DND-41 (cell line): Measurements from ENCODE around the gene RHOV.

Experiments
- ATAC-seq: fragments of 200-7000 bp; cut with Tn5 transposase; 3 replicates; pipeline ENCODE4 v1.9.1; 2021; ENCODE audit warnings: low read depth; ENCODE audit not compliant: insufficient read depth
- DNase-seq: peaks from one replicate; pipeline ENCODE4 v3.0.0-alpha.2; 2020
- H2AFZ ChIP-seq: 2 replicates; pipeline ENCODE4 v1.6.0; 2012; ENCODE audit warnings: low read depth, low read length
- H3K27ac ChIP-seq: 2 replicates; pipeline ENCODE4 v1.5.1; 2012; ENCODE audit warnings: low read length, inconsistent platforms
- H3K27me3 ChIP-seq: fragments of 200-600 bp; sonication (generic); 2 replicates; pipeline ENCODE4 v1.6.0; 2012; ENCODE audit warnings: low read length, mild to moderate bottlenecking, inconsistent platforms; ENCODE audit not compliant: insufficient read depth, poor library complexity
- H3K36me3 ChIP-seq: 2 replicates; pipeline ENCODE4 v1.5.1; 2012; ENCODE audit warnings: low read length, inconsistent platforms; ENCODE audit not compliant: insufficient read depth
- H3K4me1 ChIP-seq: 2 replicates; pipeline ENCODE4 v1.5.1; 2012; ENCODE audit warnings: mild to moderate bottlenecking, low read length; ENCODE audit not compliant: insufficient read depth
- H3K4me2 ChIP-seq: 2 replicates; pipeline ENCODE4 v1.6.0; 2012; ENCODE audit warnings: mild to moderate bottlenecking, moderate library complexity, low read length, inconsistent platforms; ENCODE audit not compliant: insufficient read depth
- H3K4me3 ChIP-seq, 2 experiments: fragments of 200-600 bp in 1 of 2; shearing (Covaris generic) in 1 of 2; 2 replicates each; pipeline ENCODE4 v1.5.1; 2012 to 2016; ENCODE audit warnings: inconsistent platforms in 2 of 2, low read length in 2 of 2, mild to moderate bottlenecking in 2 of 2, low read depth in 1 of 2, moderate library complexity in 1 of 2
- H3K79me2 ChIP-seq: 2 replicates; pipeline ENCODE4 v1.6.0; 2012; ENCODE audit warnings: low read length, inconsistent platforms; ENCODE audit not compliant: insufficient read depth
- H3K9ac ChIP-seq: 2 replicates; pipeline ENCODE4 v1.6.0; 2012; ENCODE audit warnings: low read depth, mild to moderate bottlenecking, inconsistent platforms, low read length, moderate library complexity
- H3K9me3 ChIP-seq: 2 replicates; pipeline ENCODE4 v1.5.1; 2012; ENCODE audit warnings: low read length, moderate library complexity, mild to moderate bottlenecking, inconsistent platforms; ENCODE audit not compliant: insufficient read depth, severe bottlenecking
- H4K20me1 ChIP-seq: 2 replicates; pipeline ENCODE4 v1.6.0; 2012; ENCODE audit warnings: low read length; ENCODE audit not compliant: insufficient read depth
- EZH2 ChIP-seq: IDR thresholded peaks from 3 replicates; pipeline ENCODE4 v1.6.1; 2012; ENCODE audit warnings: borderline replicate concordance, low read depth, mild to moderate bottlenecking, moderate library complexity, low read length, inconsistent platforms; ENCODE audit not compliant: severe bottlenecking
- TF ChIP-seq, protein P1 (sequence below): IDR thresholded peaks from 2 replicates; pipeline ENCODE4 v1.5.1; 2012; ENCODE audit warnings: borderline replicate concordance, low read length, moderate library complexity, mild to moderate bottlenecking; ENCODE audit not compliant: poor library complexity, severe bottlenecking; ENCODE audit errors: extremely low read depth

RHOV gene

DNA sequence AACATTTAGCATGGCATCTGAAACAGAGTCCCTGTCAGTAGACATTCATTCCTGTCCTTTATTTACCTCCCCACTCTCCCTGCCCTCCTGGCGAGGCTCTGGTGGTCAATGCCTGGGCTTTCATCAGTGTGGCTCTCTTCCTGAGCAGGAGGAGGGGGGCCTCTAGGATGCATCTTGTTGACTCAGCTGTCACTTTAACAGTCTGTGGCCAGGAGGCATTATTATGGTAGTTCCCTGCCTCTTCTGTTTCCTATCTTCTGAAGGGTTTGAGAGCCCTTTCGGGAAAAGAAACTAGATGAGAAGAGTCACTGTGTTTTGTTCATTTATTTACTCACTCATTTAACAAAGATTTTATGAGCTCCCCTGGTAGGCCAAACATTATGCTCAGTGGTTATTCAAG lies 43.1 kb downstream of the RHOV start:
- no peaks in the 10 kb centered on the region for H3K9me3 ChIP-seq
- no peak overlapping the region for H3K27ac ChIP-seq
- no peak overlapping the region for H3K4me2 ChIP-seq
- no peak for ATAC-seq
- H3K36me3 ChIP-seq, result no peaks in the 10 kb centered on the region
- H3K27me3 ChIP-seq, result no peaks in the 10 kb centered on the region
- TF ChIP-seq, protein P1, sequence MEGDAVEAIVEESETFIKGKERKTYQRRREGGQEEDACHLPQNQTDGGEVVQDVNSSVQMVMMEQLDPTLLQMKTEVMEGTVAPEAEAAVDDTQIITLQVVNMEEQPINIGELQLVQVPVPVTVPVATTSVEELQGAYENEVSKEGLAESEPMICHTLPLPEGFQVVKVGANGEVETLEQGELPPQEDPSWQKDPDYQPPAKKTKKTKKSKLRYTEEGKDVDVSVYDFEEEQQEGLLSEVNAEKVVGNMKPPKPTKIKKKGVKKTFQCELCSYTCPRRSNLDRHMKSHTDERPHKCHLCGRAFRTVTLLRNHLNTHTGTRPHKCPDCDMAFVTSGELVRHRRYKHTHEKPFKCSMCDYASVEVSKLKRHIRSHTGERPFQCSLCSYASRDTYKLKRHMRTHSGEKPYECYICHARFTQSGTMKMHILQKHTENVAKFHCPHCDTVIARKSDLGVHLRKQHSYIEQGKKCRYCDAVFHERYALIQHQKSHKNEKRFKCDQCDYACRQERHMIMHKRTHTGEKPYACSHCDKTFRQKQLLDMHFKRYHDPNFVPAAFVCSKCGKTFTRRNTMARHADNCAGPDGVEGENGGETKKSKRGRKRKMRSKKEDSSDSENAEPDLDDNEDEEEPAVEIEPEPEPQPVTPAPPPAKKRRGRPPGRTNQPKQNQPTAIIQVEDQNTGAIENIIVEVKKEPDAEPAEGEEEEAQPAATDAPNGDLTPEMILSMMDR, result no peak
- TF ChIP-seq EZH2, result no peak
- no peaks in the 10 kb centered on the region for H3K79me2 ChIP-seq
- DNase-seq, result no peak
- H3K4me1 ChIP-seq, result no peaks in the 10 kb centered on the region
- no peak overlapping the region for H2AFZ ChIP-seq
- H4K20me1 ChIP-seq, result no peaks in the 10 kb centered on the region
- H3K9ac ChIP-seq, result no peak overlapping the region
- H3K4me3 ChIP-seq, result no peak overlapping the region

DNA sequence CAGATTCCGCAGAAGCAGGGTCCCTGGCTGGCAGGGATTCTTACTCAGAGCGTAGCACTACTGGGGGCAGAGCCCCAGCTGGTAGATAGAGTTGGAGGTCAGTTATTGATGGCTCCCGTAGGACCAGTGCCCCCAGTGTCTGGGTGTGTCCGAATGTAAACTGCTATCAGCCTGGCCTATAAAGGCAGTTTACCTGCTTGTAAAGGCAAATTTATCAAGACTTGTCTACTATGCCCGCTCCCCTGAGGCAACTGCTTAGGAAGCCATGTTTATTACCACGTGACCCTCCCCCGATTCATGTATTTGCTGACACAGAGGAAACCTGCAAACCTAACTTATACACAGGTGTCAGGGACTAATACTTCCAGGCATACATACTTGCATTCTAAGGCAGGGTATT lies 44.9 kb downstream of the RHOV start:
- no peak overlapping the region for H3K4me3 ChIP-seq
- no peak overlapping the region for H2AFZ ChIP-seq
- TF ChIP-seq, protein P1, result no peak
- TF ChIP-seq EZH2, result no peak
- ATAC-seq (no peak), DNase-seq (no peak)
- no peak overlapping the region for H3K27ac ChIP-seq
- H3K27me3 ChIP-seq, result no peaks in the 10 kb centered on the region
- H3K9me3 ChIP-seq, result no peaks in the 10 kb centered on the region
- H3K9ac ChIP-seq, result no peak overlapping the region
- H3K36me3 ChIP-seq, result no peaks in the 10 kb centered on the region
- H4K20me1 ChIP-seq, result no peaks in the 10 kb centered on the region
- H3K79me2 ChIP-seq, result no peaks in the 10 kb centered on the region
- no peaks in the 10 kb centered on the region for H3K4me1 ChIP-seq
- no peak overlapping the region for H3K4me2 ChIP-seq

DNA sequence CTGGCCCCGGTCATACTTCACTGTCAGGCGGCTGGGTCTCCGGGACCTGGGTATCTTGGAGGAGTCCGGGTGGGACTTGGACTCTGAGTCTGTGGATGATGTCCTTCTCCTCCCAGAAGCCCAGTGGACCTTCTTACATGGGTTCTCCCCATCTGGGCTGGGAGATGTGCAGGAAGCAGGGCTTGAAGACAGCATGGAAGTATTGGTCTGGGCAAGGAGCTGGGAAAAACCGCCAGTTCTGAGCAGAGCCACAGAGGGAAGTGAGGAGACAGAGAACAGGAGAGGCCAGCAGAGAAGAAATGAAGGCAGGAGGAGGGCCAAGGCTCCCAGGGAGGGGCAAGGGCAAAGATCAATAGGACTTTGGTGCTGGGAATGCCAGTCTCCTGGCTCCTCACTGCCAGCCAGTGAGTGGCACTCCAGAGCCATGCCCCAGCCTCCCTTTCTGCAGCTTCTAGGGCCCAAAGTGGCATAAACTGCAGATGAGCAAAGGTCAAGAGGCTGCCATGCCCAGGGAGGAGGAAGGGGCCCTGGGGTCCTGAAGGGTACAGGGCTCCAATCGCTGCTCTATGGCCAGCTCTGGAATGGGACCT lies 45.5 kb downstream of the RHOV start, which contains the start of gene PPP1R14D:
TSS of gene PPP1R14D (minus strand) at position 262 of the 590 bp plus-strand sequence. CDS start at position 195, 67 bp downstream.
- H3K27me3 ChIP-seq, result no peaks in the 10 kb centered on the region
- no peak within 1 kb of the TSS for H2AFZ ChIP-seq
- no peak for DNase-seq
- no peaks in the 10 kb centered on the region for H3K4me1 ChIP-seq
- no peaks in the 10 kb centered on the region for H3K79me2 ChIP-seq
- H3K36me3 ChIP-seq, result no peaks in the 10 kb centered on the region
- H4K20me1 ChIP-seq, result no peaks in the 10 kb centered on the region
- H3K4me2 ChIP-seq, result no peak within 1 kb of the TSS
- no peak within 1 kb of the TSS for H3K27ac ChIP-seq
- no peak within 1 kb of the TSS for H3K9ac ChIP-seq
- TF ChIP-seq, protein P1, result no peak
- no peak for TF ChIP-seq EZH2
- H3K4me3 ChIP-seq, result no peak within 1 kb of the TSS
- ATAC-seq, result no peak
- H3K9me3 ChIP-seq, result no peaks in the 10 kb centered on the region
